ENCODE results near the gene GNG8. TPM values are rescaled to one million over a fixed set of nuclear protein-coding genes. Genes with fewer than 3 reads are reported as not detected.

The GNG8 gene
- total RNA-seq, 2 donors from 2014 or later: not detected

- Histone ChIP-seq H3K36me3 (replicated peaks in 1 of 2; ENCODE audit: insufficient read depth in 1 of 2, low read depth in 2 of 2) (no peaks in the 10 kb centered on the region), H3K4me1 (peaks cover 36% of the 10 kb centered on the region), H3K27ac (peak overlapping the region in 1 of 4 donors; percentile 29), H3K4me3 (no peak overlapping the region), H3K27me3 (no peaks in the 10 kb centered on the region), H3K9me3 (no peaks in the 10 kb centered on the region)
- WGBS, 2 donors: 67 to 69% methylated on average over 20 to 32 of the region's 32 CpGs
- no peak for DNase-seq
- no peak for TF ChIP-seq POLR2A (IDR thresholded peaks at IDR 0.05)
- TF ChIP-seq CTCF (IDR thresholded peaks at IDR 0.05): no peak
- intact Hi-C loops (cut with DNase I): no loop called here
- no peak for ATAC-seq
These were observed 14.5 kb downstream of the GNG8 start for GRCh38 chr19:46621191-46622117.

GRCh38 chr19:46620716-46621115 lies 15.3 kb downstream of the GNG8 start:
- Histone ChIP-seq H3K27ac (no peak overlapping the region), H3K9me3 (no peaks in the 10 kb centered on the region), H3K27me3 (no peaks in the 10 kb centered on the region), H3K4me1 (peaks cover 42% of the 10 kb centered on the region), H3K36me3 (replicated peaks in 1 of 2; ENCODE audit: insufficient read depth in 1 of 2, low read depth in 2 of 2) (no peaks in the 10 kb centered on the region), H3K4me3 (no peak overlapping the region)
- ATAC-seq (no peak), DNase-seq (no peak)
- intact Hi-C loops (cut with DNase I): no loop called here
- WGBS, 2 donors: 64 to 83% methylated on average over 6 of the region's 6 CpGs
- no peak for TF ChIP-seq POLR2A (IDR thresholded peaks at IDR 0.05)
- no peak for TF ChIP-seq CTCF (IDR thresholded peaks at IDR 0.05)

GRCh38 chr19:46620267-46620666 lies 15.7 kb downstream of the GNG8 start:
- Histone ChIP-seq H3K4me1 (peaks cover 43% of the 10 kb centered on the region), H3K27me3 (no peaks in the 10 kb centered on the region), H3K36me3 (replicated peaks in 1 of 2; ENCODE audit: insufficient read depth in 1 of 2, low read depth in 2 of 2) (no peaks in the 10 kb centered on the region), H3K9me3 (no peaks in the 10 kb centered on the region), H3K4me3 (no peak overlapping the region), H3K27ac (peak overlapping the region in 1 of 4 donors; percentile 14)
- DNase-seq: no peak
- intact Hi-C loops (cut with DNase I): no loop called here
- TF ChIP-seq POLR2A (IDR thresholded peaks at IDR 0.05) (no peak), CTCF (IDR thresholded peaks at IDR 0.05) (no peak)
- no peak for ATAC-seq
- 95% methylated on average over 3 of the region's 3 CpGs for WGBS, 2 donors

- H3K27me3 ChIP-seq: no peaks in the 10 kb centered on the region
- H3K27ac ChIP-seq: peak overlapping the region; percentile 52 to 92 (median 75)
- 14 to 31% methylated on average over 9 of the region's 9 CpGs for WGBS, 2 donors
- intact Hi-C loops (cut with DNase I): no loop called here
- no peak overlapping the region for H3K4me3 ChIP-seq
- no peaks in the 10 kb centered on the region for H3K9me3 ChIP-seq
- H3K36me3 ChIP-seq (replicated peaks in 1 of 2; ENCODE audit: insufficient read depth in 1 of 2, low read depth in 2 of 2): no peaks in the 10 kb centered on the region
- no peak for TF ChIP-seq POLR2A (IDR thresholded peaks at IDR 0.05)
- TF ChIP-seq CTCF (IDR thresholded peaks at IDR 0.05): no peak
- H3K4me1 ChIP-seq: peaks cover 49% of the 10 kb centered on the region
- peak; percentile 86 for ATAC-seq
- DNase-seq: peak; percentile 78 to 92 (median 83)
These were observed 17.3 kb downstream of the GNG8 start for GRCh38 chr19:46618670-46619231.
